HG02798 (cell line): ENCODE data around the gene IPCEF1.
"Not testable (repeated sequence)": the region's sequence is repeated elsewhere in the genome, so short reads cannot be mapped to it uniquely, and the experiment has no call there.

Source experiments
- ATAC-seq: cut with Tn5 transposase; IDR thresholded peaks from one replicate; pipeline ENCODE4 v1.9.1; 2021; ENCODE audit warnings: mild to moderate bottlenecking; ENCODE audit not compliant: unreplicated experiment, poor library complexity

IPCEF1 gene

DNA sequence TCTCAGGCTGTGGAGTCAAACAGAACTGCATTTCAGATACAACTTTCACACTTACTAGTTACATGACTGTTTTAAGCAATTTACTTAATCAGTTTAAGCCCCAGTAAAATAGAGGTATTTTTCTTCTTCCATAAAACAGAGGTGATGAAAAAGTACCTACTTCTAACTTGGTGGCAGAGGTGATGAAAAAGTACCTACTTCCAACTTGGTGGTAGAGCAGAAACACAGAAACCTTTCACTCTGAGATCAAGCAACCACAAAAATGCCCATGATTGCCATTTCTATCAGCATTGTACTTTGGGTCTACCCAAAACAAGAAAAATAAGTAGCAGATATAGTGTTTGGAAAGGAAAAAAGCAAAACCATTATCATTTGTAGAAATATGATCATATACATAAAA lies 168.9 kb downstream of the IPCEF1 start:
- ATAC-seq, result no peak

DNA sequence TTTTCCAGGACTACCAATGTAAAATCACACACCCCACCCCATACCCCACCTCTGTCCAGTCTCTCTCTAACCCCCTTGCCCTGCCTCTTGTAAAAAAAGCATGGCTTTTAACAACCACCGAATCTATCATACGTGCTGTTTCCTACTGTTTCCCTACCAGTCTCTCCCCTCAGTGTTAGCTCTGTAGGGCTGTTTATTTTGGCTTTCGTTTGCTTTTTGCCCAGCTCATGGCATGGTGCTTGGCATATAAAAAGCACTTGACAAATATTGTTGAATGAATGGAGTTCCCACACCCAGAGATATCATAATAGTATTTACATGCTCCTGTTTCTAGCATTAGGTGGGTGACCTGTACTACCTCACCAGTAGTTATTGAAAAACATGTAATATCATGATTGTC lies 169.4 kb downstream of the IPCEF1 start:
- no peak for ATAC-seq

DNA sequence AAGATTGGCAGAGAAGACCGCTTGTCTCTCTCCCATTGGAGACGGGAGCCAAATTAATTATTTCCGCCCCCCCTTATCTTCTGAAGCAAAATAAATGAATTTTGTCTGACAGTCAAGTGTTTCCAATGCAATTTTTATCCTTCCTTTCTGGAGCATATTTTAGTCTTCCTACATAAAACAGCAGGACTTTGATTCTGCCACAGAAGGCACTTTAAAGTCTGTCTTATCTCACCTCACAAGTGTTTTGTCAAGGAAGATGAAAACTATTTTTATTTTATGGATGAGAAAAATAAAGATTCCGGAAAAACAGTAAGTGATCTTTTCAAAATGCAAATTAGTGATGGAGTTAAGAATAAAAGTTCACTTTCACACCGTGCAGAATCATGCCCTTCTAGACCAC lies 177.2 kb downstream of the IPCEF1 start:
- ATAC-seq, result no peak

DNA sequence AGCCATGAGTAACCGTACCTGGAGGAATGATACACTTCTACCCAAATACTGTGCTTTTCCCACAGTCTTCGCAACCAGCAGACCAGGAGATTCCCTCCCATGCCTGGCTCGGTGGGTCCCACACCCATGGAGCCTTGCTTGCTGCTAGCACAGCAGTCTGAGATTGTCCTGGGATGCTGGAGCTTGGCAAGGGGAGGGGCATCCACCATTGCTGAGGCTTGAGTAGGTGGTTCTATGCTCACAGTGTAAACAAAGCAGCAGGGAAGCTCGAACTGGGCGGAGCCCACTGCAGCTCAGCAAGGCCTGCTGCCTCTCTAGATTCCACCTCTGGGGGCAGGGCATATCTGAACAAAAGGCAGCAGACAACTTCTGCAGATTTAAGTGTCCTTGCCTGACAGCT lies 184.2 kb downstream of the IPCEF1 start:
- not testable (repeated sequence) for ATAC-seq

DNA sequence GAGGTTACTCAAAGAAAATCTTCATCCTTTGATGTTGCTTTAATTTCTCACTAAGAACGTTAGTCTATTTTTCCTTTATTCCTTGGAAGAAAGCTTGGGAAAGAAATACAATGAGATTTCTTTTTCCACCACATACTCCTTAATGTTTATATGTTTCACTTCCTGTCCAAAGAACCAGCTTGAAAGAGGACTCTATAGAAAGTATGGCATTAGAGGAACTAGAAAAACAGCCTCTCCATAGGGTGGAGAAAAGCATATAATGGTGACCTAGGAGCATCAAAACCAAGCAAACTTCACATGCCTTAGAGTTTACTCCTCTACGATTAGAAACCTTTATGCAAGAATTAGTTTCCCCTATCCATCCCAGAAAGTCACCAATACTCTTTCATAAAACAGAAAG lies 186.5 kb downstream of the IPCEF1 start:
- ATAC-seq, result no peak

DNA sequence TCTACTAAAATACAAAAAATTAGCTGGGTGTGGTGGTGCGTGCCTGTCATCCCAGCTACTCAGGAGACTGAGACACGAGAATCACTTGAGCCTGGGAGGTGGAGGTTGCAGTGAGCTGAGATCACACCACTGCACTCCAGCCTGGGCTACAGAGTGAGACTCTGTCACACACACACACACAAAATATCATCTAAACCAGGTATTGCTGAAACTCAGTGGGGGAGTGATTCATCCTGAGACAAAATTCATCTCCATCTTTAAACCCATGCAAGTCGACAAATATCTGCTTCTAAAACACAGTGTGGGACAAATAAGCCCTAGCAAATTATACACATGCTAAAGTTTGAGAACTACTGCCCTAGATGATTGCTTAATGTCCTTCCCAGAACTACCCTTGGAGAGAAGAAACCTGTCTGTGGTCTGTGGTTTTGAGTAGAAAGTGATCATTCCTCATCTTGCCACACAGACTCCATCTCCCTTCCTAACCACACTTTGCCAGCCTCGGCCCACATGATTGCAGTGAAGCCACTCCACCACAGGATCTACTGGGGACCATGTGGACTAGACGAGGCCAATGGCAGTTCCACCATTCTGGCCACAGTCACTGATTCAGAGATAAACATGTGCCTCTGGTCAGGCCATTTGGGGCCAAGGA lies 187.3 kb downstream of the IPCEF1 start:
- no peak for ATAC-seq

DNA sequence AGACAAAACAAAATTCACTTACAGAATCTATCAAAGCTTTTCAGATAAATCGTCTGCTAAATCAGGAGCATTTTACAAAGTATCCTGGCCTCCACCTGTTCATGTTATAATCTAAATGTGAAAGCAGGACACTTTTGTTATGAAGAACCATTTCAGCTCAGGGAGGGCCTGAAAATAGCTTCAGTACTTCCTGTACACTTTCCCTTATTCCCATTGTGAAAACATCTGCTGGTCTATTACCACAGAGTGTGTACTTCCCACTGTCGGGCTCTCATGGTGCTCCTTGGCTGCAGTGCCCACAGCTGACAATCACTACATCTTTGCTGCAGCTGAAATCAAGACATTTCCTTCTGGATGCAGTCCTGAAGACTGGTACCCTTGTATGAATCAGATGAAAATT lies 189.5 kb downstream of the IPCEF1 start:
- ATAC-seq, result no peak

DNA sequence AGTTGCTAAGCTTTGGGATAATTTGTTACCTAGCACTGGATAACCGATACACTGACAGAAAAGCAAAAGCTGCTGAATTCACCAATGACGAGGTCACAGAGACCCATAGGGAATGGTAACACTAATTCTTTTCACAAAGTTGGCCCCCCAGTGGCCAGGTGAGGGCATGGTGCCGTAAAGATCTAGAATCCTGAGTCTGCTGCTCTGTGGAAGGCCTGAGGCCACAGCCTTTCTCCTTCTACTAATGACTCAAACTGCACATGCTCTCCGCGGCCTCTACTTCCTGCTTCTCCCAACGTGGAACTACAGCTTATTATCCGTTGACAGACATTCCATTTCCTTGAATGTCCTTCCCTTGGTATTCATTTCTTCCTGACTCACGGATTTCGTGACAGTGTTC lies 190.5 kb downstream of the IPCEF1 start:
- ATAC-seq, result no peak

DNA sequence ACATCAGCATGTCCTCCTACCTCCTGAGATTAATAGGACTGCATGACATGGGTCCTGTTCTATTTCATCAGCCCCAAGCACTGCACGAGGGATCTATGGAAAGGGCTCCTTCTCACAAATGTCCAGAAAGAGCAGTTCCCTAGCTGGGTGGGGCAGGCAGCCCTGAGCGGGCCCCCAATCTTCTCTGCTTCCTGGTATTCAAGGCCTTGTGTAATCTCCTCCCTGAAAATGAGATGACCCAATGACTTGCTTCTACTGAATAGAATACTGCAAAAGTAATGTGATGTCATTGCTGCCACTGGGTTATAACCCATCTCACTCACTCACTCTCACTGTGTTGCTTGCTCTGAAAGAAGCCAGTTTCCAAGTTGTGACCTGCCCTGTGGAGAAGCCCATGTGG lies 191.1 kb downstream of the IPCEF1 start:
- no peak for ATAC-seq

DNA sequence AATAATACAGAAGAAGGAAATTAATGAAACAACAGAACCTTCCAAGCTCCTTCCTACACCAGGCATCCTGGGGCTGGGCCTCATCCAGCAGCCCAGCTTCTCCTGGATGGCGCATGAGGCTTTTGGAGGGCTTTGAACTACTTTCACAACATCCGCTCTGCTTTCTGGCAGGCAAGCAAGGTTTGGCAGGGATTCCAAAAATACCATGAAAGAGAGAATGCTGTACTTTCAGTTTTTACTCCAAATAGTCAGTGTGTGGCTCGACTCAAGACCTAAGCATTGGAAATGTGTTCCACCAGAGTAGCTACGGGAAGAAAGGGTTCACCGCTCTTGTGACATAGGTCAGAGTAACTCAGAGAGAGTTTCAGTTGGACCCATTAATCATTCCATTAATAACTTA lies 192.2 kb downstream of the IPCEF1 start:
- ATAC-seq, result no peak

DNA sequence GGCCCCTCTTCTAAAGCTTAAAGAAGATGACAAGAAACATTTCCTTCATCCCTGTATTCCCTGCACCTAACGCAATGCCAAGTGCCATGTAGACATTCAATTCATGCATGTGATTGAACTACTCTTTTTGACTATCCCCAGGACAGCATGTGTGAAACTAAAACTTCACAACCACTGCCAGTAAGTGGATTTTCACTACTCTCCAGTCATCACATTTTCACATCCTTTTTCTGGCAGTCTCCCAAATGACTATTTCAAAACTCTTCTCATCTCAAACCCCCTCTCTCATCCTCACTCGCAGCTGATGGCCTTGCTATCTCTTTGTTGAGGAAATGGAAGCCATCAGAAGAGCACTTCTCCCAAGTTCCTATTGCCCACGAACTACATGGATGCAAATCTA lies 194.9 kb downstream of the IPCEF1 start:
- ATAC-seq, result peak; percentile 73

DNA sequence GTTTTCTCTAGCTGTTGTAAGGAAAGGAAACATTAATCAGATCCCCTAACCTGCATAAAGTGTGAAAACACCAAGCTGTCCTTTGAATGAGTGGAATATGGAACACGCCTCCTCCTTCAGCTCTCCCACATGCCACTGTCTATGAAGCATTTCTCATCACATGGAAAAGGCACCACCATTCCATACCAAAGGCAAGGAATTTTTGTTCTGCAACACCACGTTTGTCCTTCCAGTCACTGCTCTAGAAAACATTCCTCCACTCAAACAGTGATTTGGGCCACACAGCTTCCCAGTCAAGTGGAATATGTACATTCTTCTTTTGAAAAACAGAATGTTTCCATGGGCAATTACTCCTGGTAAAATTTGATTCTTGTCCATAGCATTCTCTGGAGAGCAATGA lies 197.5 kb downstream of the IPCEF1 start:
- ATAC-seq, result no peak

DNA sequence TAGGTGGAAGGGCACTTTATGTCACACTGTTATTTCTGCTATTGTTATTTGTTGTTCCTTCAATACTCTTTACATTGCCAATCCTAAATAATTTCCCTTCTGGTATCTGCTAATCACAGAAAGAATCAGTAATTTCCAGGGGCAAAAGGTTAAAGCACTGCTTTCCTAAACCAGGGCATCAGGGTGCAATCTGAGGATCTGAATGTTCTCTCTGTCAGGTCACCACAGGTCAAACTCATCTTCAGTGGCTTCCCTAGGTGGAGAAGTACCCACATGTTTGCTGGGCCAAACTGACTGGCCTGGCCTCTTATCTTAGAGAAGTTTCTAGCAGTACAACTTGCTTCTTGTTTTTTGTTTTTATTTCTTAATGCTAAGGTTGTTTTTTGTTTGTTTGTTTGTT lies 198.9 kb downstream of the IPCEF1 start:
- no peak for ATAC-seq

DNA sequence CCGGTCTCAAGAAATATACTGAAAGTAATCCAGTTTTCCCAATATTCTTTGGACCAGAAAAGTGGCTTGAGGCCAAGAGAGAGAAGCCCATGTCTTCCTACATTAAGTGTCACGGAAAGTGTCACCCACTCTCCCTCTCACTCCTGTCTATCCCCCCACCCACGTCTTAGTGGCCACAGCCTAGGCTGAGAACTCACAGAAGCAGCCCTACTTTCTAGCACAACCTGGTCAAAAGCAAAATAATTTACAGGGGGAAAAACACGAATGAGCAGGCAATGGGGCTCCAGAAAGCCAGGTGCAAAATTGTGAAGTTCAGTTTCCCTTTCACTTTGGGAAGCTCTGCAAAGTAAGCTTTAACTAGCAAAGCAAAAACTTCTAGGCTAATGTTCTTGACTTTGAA lies 199.5 kb downstream of the IPCEF1 start:
- peak; percentile 72 for ATAC-seq

DNA sequence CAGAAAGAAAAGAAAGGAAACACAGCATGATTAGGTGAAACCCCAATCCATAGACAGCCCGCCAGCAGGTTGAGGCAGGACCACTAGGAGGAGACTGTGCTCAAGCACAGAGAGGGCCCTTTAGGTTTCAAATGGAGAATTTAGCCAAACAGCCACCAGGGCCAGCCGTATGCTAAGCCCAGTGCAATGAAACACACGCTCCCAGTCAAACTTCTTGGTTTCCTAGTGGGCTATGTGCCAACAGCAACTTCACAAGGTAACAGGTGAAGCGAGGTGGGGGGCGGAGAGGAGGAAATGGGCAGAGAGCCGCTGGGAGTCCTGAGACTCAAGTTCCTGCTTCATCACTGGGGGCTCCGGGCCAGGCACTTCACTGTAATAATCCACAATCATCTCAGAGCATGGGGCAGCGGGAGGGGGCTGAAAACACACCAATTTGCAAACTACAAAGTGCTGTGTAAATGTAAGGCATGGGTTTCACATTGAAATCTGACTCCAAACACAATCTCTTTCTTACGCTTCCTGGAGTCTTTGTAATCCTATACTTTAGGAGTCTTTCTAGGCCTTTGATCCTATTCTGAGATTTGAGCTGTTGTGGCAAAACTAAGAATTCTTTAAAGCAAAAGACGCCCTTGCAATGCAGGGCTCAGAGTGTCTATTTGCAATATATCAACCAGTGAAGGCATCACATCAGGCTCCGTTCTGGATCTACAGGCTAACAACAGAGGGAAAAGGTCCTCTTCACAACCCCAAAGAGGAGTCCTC lies 200.3 kb downstream of the IPCEF1 start:
- ATAC-seq, result peak; percentile 75

DNA sequence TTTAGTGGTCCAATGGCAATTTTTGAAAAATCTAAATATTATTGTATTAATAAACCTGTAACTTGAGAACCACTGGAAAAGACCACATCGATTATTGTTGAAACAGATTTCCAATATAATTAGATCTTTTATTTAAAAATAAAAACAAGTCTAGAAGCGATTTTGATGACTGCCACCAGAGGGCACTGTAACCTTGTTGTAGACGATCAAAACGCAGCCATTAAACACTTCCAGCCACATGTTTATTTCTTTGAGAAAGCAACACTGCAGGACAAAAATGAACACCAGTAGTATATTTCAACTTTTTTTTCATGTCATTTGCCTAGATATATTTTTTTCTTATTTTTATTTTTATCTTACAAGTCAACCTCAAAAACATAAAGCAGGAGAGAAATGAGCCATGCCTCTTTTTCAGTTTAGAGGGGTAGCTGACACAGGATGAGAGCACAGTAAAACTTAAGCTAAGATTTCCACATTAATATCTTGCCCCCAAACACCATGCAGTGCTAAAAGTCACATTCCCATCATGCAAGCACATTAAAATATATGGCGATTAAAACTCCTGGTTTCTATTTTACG lies 202.1 kb downstream of the IPCEF1 start:
- no peak for ATAC-seq

DNA sequence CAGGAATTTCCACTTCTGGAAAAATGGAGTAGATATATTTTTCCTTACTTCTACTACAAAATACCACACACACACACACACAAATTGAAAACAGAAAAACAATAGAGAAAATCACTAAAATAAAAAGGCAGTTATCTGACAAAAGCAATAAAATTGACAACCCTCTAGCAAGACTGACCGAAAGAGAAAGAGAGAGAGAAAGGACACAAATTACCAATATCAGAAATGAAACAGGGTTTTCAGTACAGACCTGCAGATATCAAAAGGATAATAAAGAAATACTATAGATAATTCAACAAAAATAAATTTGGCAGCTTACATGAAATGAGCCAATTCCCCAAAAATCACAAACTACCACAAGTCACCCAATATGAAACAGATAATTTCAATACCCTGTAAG lies 212.8 kb downstream of the IPCEF1 start:
- ATAC-seq, result peak; percentile 59

DNA sequence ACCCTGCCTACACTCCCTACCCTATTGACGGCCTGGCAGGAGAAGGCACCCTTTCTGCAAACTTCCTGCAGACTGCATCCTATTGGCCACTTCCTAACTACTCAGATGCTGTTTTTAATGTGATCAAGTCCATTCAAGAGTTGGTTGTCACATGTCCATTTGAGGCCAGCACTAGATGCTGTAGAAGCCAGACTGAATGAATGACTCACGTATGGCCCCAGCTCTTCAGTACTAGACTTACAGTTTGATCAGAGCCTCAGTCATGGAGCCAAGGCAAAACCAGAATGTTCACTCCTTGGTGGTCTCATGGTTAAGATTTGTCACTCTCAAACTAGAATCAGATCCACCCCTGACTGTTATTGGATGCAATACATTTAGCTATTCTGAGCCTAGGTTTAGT lies 215.9 kb downstream of the IPCEF1 start:
- ATAC-seq, result no peak

DNA sequence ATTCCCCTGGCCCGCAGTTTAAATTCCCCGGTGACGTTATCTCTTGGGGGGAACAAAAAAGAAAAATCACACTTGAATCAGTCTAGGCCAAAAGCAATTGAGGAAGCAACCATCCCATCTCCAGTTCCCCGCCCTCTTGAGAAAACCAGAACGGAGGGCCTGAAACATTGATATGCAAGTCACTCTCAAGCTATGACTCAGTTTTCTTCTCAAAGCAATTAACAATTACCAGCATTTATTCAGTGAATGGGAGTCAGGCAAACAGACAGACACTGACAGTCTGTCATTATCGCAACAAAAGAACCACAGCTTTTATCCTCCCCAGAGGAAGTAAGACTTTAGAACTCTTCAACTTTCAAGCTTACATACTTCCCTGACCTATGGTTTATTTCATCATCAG lies 216.7 kb downstream of the IPCEF1 start:
- no peak for ATAC-seq

DNA sequence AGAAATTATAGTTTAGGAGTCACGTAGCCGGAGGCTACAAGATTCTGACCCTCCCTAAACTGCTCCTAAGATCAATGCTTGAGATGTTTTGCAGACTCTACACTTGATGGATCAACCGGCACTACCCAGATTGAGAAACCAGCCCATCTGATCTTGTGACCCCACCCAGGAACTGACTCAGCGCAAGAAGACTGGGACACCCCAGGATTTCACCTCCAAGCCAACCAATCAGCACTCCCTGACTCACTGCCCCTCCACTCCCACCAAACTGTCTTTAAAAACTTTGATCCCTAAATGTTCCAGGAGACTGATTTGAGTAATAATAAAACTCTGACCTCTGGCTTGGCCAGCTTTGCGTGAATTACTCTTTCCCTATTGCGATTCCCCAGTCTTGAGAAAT lies 217.8 kb downstream of the IPCEF1 start:
- no peak for ATAC-seq

DNA sequence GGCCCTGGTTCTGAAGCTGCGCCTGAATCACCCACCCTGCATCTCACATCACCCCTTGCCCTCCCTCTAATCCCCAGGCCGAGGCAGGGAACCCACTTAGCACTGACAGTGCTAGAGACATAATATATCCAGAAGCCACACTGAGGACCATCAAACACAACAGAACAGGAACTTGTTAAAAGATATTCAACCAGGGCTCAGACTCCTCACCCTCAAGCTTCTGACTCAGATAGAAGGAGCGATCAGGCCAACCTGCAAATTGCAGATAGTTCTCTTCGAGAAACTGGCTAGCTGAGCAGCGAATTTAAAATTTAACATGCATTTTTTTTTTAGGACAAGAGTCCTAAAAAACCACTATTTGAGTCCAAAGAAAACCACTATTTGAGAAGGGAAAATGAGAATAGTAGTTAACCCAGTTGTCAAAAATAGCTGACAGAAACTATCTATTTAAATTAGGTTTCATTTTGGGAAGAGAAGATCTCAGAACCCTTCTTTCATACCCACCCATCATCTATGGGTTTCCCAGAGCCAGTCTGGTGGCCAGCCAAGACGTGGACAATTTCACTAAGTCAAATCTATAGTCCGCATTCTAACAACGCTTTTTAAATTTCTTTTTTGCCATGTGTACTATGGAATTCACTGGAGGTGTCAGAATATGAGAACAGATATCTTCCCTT lies 222.0 kb downstream of the IPCEF1 start:
- ATAC-seq, result no peak
